GM19193 (cell line): ENCODE results near the gene GADD45A.

Source experiments
- POLR2A ChIP-seq: IDR thresholded peaks from 4 replicates; pipeline ENCODE4 v1.6.1; 2011; ENCODE audit not compliant: insufficient read depth, insufficient read length; ENCODE audit errors: extremely low read depth

Gene GADD45A

GRCh38 chr1:67662884-67663283, 22.1 kb upstream of the GADD45A start:
- no peak for TF ChIP-seq POLR2A

- TF ChIP-seq POLR2A: no peak
These were observed 21.0 kb upstream of the GADD45A start for GRCh38 chr1:67664048-67664447.

GRCh38 chr1:67666636-67667035, 18.4 kb upstream of the GADD45A start:
- TF ChIP-seq POLR2A: no peak

GRCh38 chr1:67668660-67669059, 16.3 kb upstream of the GADD45A start:
- TF ChIP-seq POLR2A: no peak

- no peak for TF ChIP-seq POLR2A
These were observed 12.7 kb upstream of the GADD45A start for GRCh38 chr1:67672260-67672803.

GRCh38 chr1:67673468-67674201, 11.4 kb upstream of the GADD45A start:
- TF ChIP-seq POLR2A: no peak

GRCh38 chr1:67674260-67675011, 10.6 kb upstream of the GADD45A start:
- TF ChIP-seq POLR2A: no peak

GRCh38 chr1:67675800-67676199, 9.2 kb upstream of the GADD45A start:
- no peak for TF ChIP-seq POLR2A

- TF ChIP-seq POLR2A: no peak
These were observed 8.7 kb upstream of the GADD45A start for GRCh38 chr1:67676287-67676686.

GRCh38 chr1:67676946-67677345, 8.1 kb upstream of the GADD45A start:
- TF ChIP-seq POLR2A: no peak

GRCh38 chr1:67677408-67677807, 7.6 kb upstream of the GADD45A start:
- no peak for TF ChIP-seq POLR2A

- TF ChIP-seq POLR2A: no peak
These were observed 7.1 kb upstream of the GADD45A start for GRCh38 chr1:67677930-67678329.

- TF ChIP-seq POLR2A: no peak
These were observed 5.3 kb upstream of the GADD45A start for GRCh38 chr1:67679691-67680090.

- no peak for TF ChIP-seq POLR2A
These were observed 4.5 kb upstream of the GADD45A start for GRCh38 chr1:67680486-67680885.

- TF ChIP-seq POLR2A: no peak
These were observed 2.3 kb upstream of the GADD45A start for GRCh38 chr1:67682659-67683197.

GRCh38 chr1:67683316-67683715, 1.7 kb upstream of the GADD45A start:
- TF ChIP-seq POLR2A: no peak
